ENCODE measurements around the gene TNS3. TPM values are rescaled to one million over a fixed set of nuclear protein-coding genes. Genes with fewer than 3 reads are reported as not detected.

The TNS3 gene
- total RNA-seq, 1 experiment from 2014 or later, result 135 TPM

- Mint-ChIP-seq H3K4me1 (ENCODE audit: low read depth, unreplicated experiment) (peaks cover 65% of the 10 kb centered on the region), H3K4me3 (ENCODE audit: low read depth, unreplicated experiment) (no peak overlapping the region), H3K36me3 (ENCODE audit: insufficient read depth, unreplicated experiment) (peaks cover 16% of the 10 kb centered on the region), H3K9me3 (ENCODE audit: low read depth, unreplicated experiment) (no peaks in the 10 kb centered on the region), H3K27me3 (ENCODE audit: unreplicated experiment) (no peaks in the 10 kb centered on the region), H3K27ac (ENCODE audit: unreplicated experiment) (no peak overlapping the region)
- TF ChIP-seq CTCF (IDR thresholded peaks at IDR 0.05; ENCODE audit: unreplicated experiment), result no peak
- DNase-seq, result peak; percentile 69
- intact Hi-C loops (cut with micrococcal nuclease; ENCODE audit: unreplicated experiment), result no loop called here
- no TSS peak for BruUV-seq (replicated peaks)
- CTCF ChIA-PET, result interaction anchor here (1.2 to 1.8 kb wide), 5 partner anchors 18 to 71 kb away, joined by 4 to 7 read pairs (median 5); no protein-coding TSS in a partner anchor
Observed at GRCh38 chr7:47500103-47500563, 81.8 kb downstream of the TNS3 start.

GRCh38 chr7:47498229-47499056 lies 83.5 kb downstream of the TNS3 start:
- peaks cover 77% of the 10 kb centered on the region for H3K4me1 Mint-ChIP-seq (ENCODE audit: low read depth, unreplicated experiment)
- peaks cover 16% of the 10 kb centered on the region for H3K36me3 Mint-ChIP-seq (ENCODE audit: insufficient read depth, unreplicated experiment)
- no TSS peak for BruUV-seq (replicated peaks)
- no peak overlapping the region for H3K27ac Mint-ChIP-seq (ENCODE audit: unreplicated experiment)
- CTCF ChIA-PET, result interaction anchor here (0.6 to 1.7 kb wide), 2 partner anchors 22 to 233 kb away, joined by 3 to 4 read pairs; no protein-coding TSS in a partner anchor
- H3K27me3 Mint-ChIP-seq (ENCODE audit: unreplicated experiment), result no peaks in the 10 kb centered on the region
- DNase-seq, result no peak
- TF ChIP-seq CTCF (IDR thresholded peaks at IDR 0.05; ENCODE audit: unreplicated experiment), result no peak
- H3K9me3 Mint-ChIP-seq (ENCODE audit: low read depth, unreplicated experiment), result no peaks in the 10 kb centered on the region
- intact Hi-C loops (cut with micrococcal nuclease; ENCODE audit: unreplicated experiment), result no loop called here
- H3K4me3 Mint-ChIP-seq (ENCODE audit: low read depth, unreplicated experiment), result no peak overlapping the region

- CTCF ChIA-PET, result interaction anchor here (0.6 kb wide), 1 partner anchor 234 kb away, joined by 3 read pairs; no protein-coding TSS in a partner anchor
- peaks cover 19% of the 10 kb centered on the region for H3K36me3 Mint-ChIP-seq (ENCODE audit: insufficient read depth, unreplicated experiment)
Observed at GRCh38 chr7:47497367-47498096, 84.4 kb downstream of the TNS3 start.

More at GRCh38 chr7:47497367-47498096, 84.4 kb downstream of the TNS3 start:
- no peak for TF ChIP-seq CTCF (IDR thresholded peaks at IDR 0.05; ENCODE audit: unreplicated experiment)
- H3K9me3 Mint-ChIP-seq (ENCODE audit: low read depth, unreplicated experiment), result no peaks in the 10 kb centered on the region
- H3K27ac Mint-ChIP-seq (ENCODE audit: unreplicated experiment), result peak overlapping the region; percentile 3
- no peaks in the 10 kb centered on the region for H3K27me3 Mint-ChIP-seq (ENCODE audit: unreplicated experiment)
- DNase-seq, result no peak
- H3K4me1 Mint-ChIP-seq (ENCODE audit: low read depth, unreplicated experiment), result peaks cover 72% of the 10 kb centered on the region
- intact Hi-C loops (cut with micrococcal nuclease; ENCODE audit: unreplicated experiment), result no loop called here
- no peak overlapping the region for H3K4me3 Mint-ChIP-seq (ENCODE audit: low read depth, unreplicated experiment)
- no TSS peak for BruUV-seq (replicated peaks)
